B cell (primary cell): ENCODE data around the gene USP21. TPM values are rescaled to one million over a fixed set of nuclear protein-coding genes. Genes with fewer than 3 reads are reported as not detected.

Experiments
- ATAC-seq: fragments of 200-7000 bp; cut with Tn5 transposase; one replicate; pipeline ENCODE4 v1.10.0; 2021; ENCODE audit warnings: low read depth, mild to moderate bottlenecking, moderate number of reproducible peaks, moderate library complexity
- CTCF ChIA-PET: fragments of 350-600 bp; sonication (Branson Sonifier 250); formaldehyde crosslinking; loops from one replicate; lab custom pipeline; 2021; ENCODE audit warnings: antibody characterized with exemption, inconsistent platforms; lab: Charles Lee
- POLR2A ChIA-PET: fragments of 350-600 bp; sonication (Branson Sonifier 250); formaldehyde crosslinking; loops from one replicate; lab custom pipeline; 2021; ENCODE audit warnings: antibody characterized with exemption; lab: Charles Lee
- DNase-seq: peaks from one replicate; pipeline ENCODE4 v3.0.0; 2013
- H2AFZ ChIP-seq: 2 replicates; pipeline ENCODE4 v1.6.1; 2012; ENCODE audit warnings: mild to moderate bottlenecking, low read depth, low read length; ENCODE audit not compliant: insufficient read depth, poor library complexity, severe bottlenecking
- H3K27ac ChIP-seq, 2 donors: 1 replicate in 1 of 2; 2 replicates in 1 of 2; pipeline ENCODE4 v1.5.1; 2012 to 2013; ENCODE audit warnings: low read length in 2 of 2, mild to moderate bottlenecking in 2 of 2, moderate library complexity in 1 of 2
- H3K27me3 ChIP-seq, 4 experiments: fragments of 200-600 bp in 1 of 4; sonication (generic) in 1 of 4; replicated peaks in 1 of 4; 1 replicate in 2 of 4; 2 replicates in 2 of 4; pipeline versions ENCODE4 v1.6.1 to v1.7.0; 2013 to 2016; ENCODE audit warnings: low read length in 3 of 4, mild to moderate bottlenecking in 2 of 4, mixed read lengths in 1 of 4, moderate library complexity in 1 of 4; ENCODE audit not compliant: insufficient read depth in 4 of 4, control insufficient read depth in 3 of 4; ENCODE audit errors: control extremely low read depth in 1 of 4
- H3K36me3 ChIP-seq, 2 experiments: replicated peaks in 1 of 2; 1 replicate in 1 of 2; 2 replicates in 1 of 2; pipeline versions ENCODE4 v1.6.1 to v1.7.1; 2013; ENCODE audit warnings: low read length in 1 of 2; ENCODE audit not compliant: insufficient read depth in 2 of 2, control insufficient read depth in 1 of 2; ENCODE audit errors: control extremely low read depth in 1 of 2, extremely low read depth in 1 of 2
- H3K4me1 ChIP-seq, 2 donors: fragments of 200-600 bp in 1 of 2; sonication (generic) in 1 of 2; 1 replicate in 1 of 2; 2 replicates in 1 of 2; pipeline versions ENCODE4 v1.5.1 to v1.6.1; 2013 to 2017; ENCODE audit warnings: low read length in 2 of 2; ENCODE audit not compliant: control insufficient read depth in 2 of 2, insufficient read depth in 2 of 2
- H3K4me2 ChIP-seq: replicated peaks from 2 replicates; pipeline ENCODE3; 2012; ENCODE audit warnings: mild to moderate bottlenecking, low read depth, low read length; ENCODE audit not compliant: poor library complexity, severe bottlenecking
- H3K4me3 ChIP-seq, 5 experiments: fragments of 200-600 bp in 1 of 5; sonication (generic) in 1 of 5; 1 replicate in 3 of 5; 2 replicates in 2 of 5; pipeline versions ENCODE4 v1.5.1 to v1.7.0; 2011 to 2016; ENCODE audit warnings: low read length in 4 of 5, mild to moderate bottlenecking in 4 of 5, low read depth in 2 of 5, control low read depth in 1 of 5, moderate library complexity in 1 of 5; ENCODE audit not compliant: insufficient read depth in 1 of 5; ENCODE audit errors: control extremely low read depth in 1 of 5, extremely low read depth in 1 of 5
- H3K79me2 ChIP-seq: fragments of 200-600 bp; sonication (generic); one replicate; pipeline ENCODE4 v1.6.0; 2016; ENCODE audit warnings: low read length; ENCODE audit not compliant: control insufficient read depth, insufficient read depth
- H3K9ac ChIP-seq: fragments of 200-600 bp; sonication (generic); 2 replicates; pipeline ENCODE4 v1.6.1; 2017; ENCODE audit warnings: mild to moderate bottlenecking, low read length, moderate library complexity
- H3K9me3 ChIP-seq, 3 donors: one replicate each; pipeline versions ENCODE4 v1.6.1 to v1.7.1; 2013; ENCODE audit warnings: low read length in 2 of 3; ENCODE audit not compliant: control insufficient read depth in 2 of 3, insufficient read depth in 1 of 3; ENCODE audit errors: control extremely low read depth in 1 of 3
- H4K20me1 ChIP-seq: 2 replicates; pipeline ENCODE4 v1.6.0; 2012; ENCODE audit warnings: mild to moderate bottlenecking, low read length; ENCODE audit not compliant: insufficient read depth, control insufficient read depth, poor library complexity, severe bottlenecking
- H3K27ac Mint-ChIP-seq: one replicate; pipeline ENCODE4 v1.8.0; 2021; ENCODE audit warnings: mixed read lengths
- H3K27me3 Mint-ChIP-seq: one replicate; pipeline ENCODE4 v1.8.0; 2021; ENCODE audit warnings: mixed read lengths
- H3K4me1 Mint-ChIP-seq: one replicate; pipeline ENCODE4 v1.8.0; 2021; ENCODE audit warnings: mixed read lengths
- H3K4me3 Mint-ChIP-seq: one replicate; pipeline ENCODE4 v1.8.0; 2021; ENCODE audit warnings: mixed read lengths
- H3K9me3 Mint-ChIP-seq: one replicate; pipeline ENCODE4 v1.8.0; 2022; ENCODE audit warnings: mixed read lengths; ENCODE audit not compliant: insufficient read depth
- EZH2 ChIP-seq: IDR thresholded peaks from 2 replicates; pipeline ENCODE4 v1.6.1; 2012; ENCODE audit warnings: borderline replicate concordance, low read depth, mild to moderate bottlenecking, moderate library complexity, low read length; ENCODE audit not compliant: insufficient read depth, poor library complexity, severe bottlenecking
- WGBS: methylation state at CpG from one replicate; pipeline ENCODE4 v1.1.5; 2013; ENCODE audit warnings: missing lambda C conversion rate; ENCODE audit not compliant: insufficient coverage; 5-methylcytosine and 5-hydroxymethylcytosine counted together
- intact Hi-C: fragments of 100-400 bp; cut with micrococcal nuclease; formaldehyde crosslinking; loops from one replicate; pipeline ENCODE4 v1.10.0; 2022
- polyA plus RNA-seq: library from polyadenylated mRNA; depleted of rRNA; stranded (reverse); fragments of >200 nt; gene quantifications from 2 replicates; pipeline ENCODE4 v1.2.3, GENCODE V29; 2012
- total RNA-seq, 2 donors: library from RNA; stranded (reverse); fragments of 120-200 nt in 1 of 2; gene quantifications; 1 replicate in 1 of 2; 2 replicates in 1 of 2; pipeline versions ENCODE4 v1.2.3 to v1.2.4, GENCODE V29; 2013 to 2022
- TF ChIP-seq, protein P1 (sequence below): fragments of 200-600 bp; IDR thresholded peaks from one replicate; pipeline ENCODE4 v1.8.0; 2022; ENCODE audit warnings: antibody characterized with exemption, mild to moderate bottlenecking

Gene USP21
- total and polyA plus RNA-seq, 2 donors (not counting 1 experiment from before 2014, with no cell fraction given): 53.3 to 81.6 TPM

DNA sequence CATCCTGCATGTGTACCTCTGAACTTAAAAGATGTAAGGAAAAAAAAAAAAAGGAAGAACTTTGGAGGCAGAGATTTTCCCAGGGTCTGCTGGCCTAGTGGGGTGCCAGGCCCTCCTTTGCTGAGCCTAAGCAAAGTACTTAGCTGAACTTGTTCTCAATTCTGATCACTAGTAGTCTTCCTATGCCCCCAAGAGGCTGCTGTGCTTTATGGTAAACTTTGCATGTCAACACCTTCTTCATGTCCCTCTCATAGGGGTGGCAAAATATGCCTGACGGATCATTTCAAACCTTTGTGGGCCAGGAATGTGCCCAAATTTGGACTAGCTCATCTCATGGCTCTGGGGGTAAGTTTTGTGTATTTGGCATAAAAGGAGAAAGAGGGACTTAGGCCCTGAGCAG lies 1.4 kb upstream of the USP21 start:
- intact Hi-C loops: loop anchor here (10.0 kb wide), 1 partner anchor 813 kb away; the partner anchor contains the start of genes COPA and NCSTN
- Mint-ChIP-seq H3K27me3 (no peaks in the 10 kb centered on the region), H3K4me1 (peaks cover 57% of the 10 kb centered on the region), H3K27ac (peak overlapping the region; percentile 93), H3K4me3 (peak overlapping the region; percentile 92), H3K9me3 (no peaks in the 10 kb centered on the region)
- no peaks in the 10 kb centered on the region for H4K20me1 ChIP-seq
- WGBS: 89% methylated on average over 1 of the region's 1 CpG
- TF ChIP-seq, protein P1, sequence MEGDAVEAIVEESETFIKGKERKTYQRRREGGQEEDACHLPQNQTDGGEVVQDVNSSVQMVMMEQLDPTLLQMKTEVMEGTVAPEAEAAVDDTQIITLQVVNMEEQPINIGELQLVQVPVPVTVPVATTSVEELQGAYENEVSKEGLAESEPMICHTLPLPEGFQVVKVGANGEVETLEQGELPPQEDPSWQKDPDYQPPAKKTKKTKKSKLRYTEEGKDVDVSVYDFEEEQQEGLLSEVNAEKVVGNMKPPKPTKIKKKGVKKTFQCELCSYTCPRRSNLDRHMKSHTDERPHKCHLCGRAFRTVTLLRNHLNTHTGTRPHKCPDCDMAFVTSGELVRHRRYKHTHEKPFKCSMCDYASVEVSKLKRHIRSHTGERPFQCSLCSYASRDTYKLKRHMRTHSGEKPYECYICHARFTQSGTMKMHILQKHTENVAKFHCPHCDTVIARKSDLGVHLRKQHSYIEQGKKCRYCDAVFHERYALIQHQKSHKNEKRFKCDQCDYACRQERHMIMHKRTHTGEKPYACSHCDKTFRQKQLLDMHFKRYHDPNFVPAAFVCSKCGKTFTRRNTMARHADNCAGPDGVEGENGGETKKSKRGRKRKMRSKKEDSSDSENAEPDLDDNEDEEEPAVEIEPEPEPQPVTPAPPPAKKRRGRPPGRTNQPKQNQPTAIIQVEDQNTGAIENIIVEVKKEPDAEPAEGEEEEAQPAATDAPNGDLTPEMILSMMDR: no peak
- no peak for TF ChIP-seq EZH2
- H3K4me1 ChIP-seq: peaks cover 34 to 39% of the 10 kb centered on the region in 2 donors
- H3K79me2 ChIP-seq: peaks cover 42% of the 10 kb centered on the region
- DNase-seq: no peak
- CTCF ChIA-PET: interaction anchor here (0.6 to 2.0 kb wide), 10 partner anchors 8 to 224 kb away, joined by 3 to 6 read pairs (median 4); partner anchors contain the start of genes NDUFS2 and PPOX
- no peak overlapping the region for H2AFZ ChIP-seq
- POLR2A ChIA-PET: interaction anchor here (1.6 to 2.0 kb wide), 2 partner anchors 8 to 19 kb away, joined by 4 to 7 read pairs; partner anchors contain the start of gene PPOX
- H3K36me3 ChIP-seq: peaks cover 0 to 28% of the 10 kb centered on the region in 2 experiments
- H3K9me3 ChIP-seq: peaks cover 0 to 3% (median 0%) of the 10 kb centered on the region in 3 donors
- H3K4me3 ChIP-seq: no peak overlapping the region
- H3K4me2 ChIP-seq: no peak overlapping the region
- no peaks in the 10 kb centered on the region for H3K27me3 ChIP-seq
- ATAC-seq: no peak
- no peak overlapping the region for H3K27ac ChIP-seq
- H3K9ac ChIP-seq: no peak overlapping the region

DNA sequence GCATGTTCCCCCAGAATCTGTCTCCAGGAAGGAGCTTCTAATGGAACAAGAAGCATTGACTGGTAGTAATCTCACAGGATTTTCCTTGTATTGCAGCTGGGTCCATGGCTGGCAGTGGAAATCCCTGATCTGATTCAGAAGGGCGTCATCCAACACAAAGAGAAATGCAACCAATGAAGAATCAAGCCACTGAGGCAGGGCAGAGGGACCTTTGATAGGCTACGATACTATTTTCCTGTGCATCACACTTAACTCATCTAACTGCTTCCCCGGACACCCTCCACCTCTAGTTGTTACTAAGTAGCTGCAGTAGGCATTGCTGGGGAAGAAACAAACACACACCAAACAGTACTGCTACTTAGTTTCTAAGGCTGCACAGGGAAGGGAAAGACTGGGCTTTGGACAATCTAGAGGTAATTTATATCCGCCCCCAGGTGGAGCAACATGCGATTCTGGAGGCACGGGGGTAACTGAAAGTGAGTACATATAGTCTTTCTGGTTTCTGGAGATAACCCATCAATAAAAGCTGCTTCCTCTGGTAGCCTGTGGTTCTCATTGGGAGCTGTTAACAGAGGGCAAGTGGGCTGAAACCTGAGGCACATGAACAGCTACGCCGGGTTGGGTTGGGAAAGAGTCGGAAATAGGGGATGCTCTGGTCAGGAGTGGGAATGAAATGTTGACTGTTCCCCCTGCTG lies 837 bp upstream of the USP21 start:
- peaks cover 59% of the 10 kb centered on the region for H3K4me1 Mint-ChIP-seq
- Histone ChIP-seq H3K27me3 (no peaks in the 10 kb centered on the region), H3K27ac (peak overlapping the region; percentile 74 to 76), H3K4me3 (peak overlapping the region in 3 of 5 experiments; percentile 73 to 88 (median 85)), H3K4me2 (peak overlapping the region; percentile 80), H3K9ac (peak overlapping the region; percentile 88), H4K20me1 (no peaks in the 10 kb centered on the region), H2AFZ (peak overlapping the region; percentile 90), H3K36me3 (peaks cover 0 to 33% of the 10 kb centered on the region in 2 experiments), H3K9me3 (peaks cover 0 to 3% (median 0%) of the 10 kb centered on the region in 3 donors), H3K4me1 (peaks cover 31 to 35% of the 10 kb centered on the region in 2 donors), H3K79me2 (peaks cover 42% of the 10 kb centered on the region)
- intact Hi-C loops: loop anchor here (1.0 to 10.0 kb wide), 4 partner anchors 19 to 814 kb away; partner anchors contain the start of genes B4GALT3, COPA, DEDD and NCSTN
- peak overlapping the region; percentile 93 for H3K27ac Mint-ChIP-seq
- ChIA-PET CTCF (interaction anchor here (0.6 to 2.0 kb wide), 10 partner anchors 8 to 224 kb away, joined by 3 to 6 read pairs (median 4); partner anchors contain the start of genes NDUFS2 and PPOX), POLR2A (interaction anchor here (1.0 to 1.6 kb wide), 2 partner anchors 8 to 231 kb away, joined by 4 read pairs; partner anchors contain the start of gene PPOX)
- no peaks in the 10 kb centered on the region for H3K27me3 Mint-ChIP-seq
- TF ChIP-seq, protein P1: no peak
- TF ChIP-seq EZH2: no peak
- 59% methylated on average over 7 of the region's 9 CpGs for WGBS
- ATAC-seq: no peak
- peak overlapping the region; percentile 92 for H3K4me3 Mint-ChIP-seq
- H3K9me3 Mint-ChIP-seq: no peaks in the 10 kb centered on the region
- DNase-seq: no peak
